CD4-positive, alpha-beta T cell treated with Interleukin-1 beta for 1 hour (primary cell): ENCODE measurements around the gene ESRRA.

Source experiments
- DNase-seq, 2 donors: peaks; one replicate each; pipeline ENCODE4 v3.0.0-alpha.2; 2020 to 2022

ESRRA gene

DNA sequence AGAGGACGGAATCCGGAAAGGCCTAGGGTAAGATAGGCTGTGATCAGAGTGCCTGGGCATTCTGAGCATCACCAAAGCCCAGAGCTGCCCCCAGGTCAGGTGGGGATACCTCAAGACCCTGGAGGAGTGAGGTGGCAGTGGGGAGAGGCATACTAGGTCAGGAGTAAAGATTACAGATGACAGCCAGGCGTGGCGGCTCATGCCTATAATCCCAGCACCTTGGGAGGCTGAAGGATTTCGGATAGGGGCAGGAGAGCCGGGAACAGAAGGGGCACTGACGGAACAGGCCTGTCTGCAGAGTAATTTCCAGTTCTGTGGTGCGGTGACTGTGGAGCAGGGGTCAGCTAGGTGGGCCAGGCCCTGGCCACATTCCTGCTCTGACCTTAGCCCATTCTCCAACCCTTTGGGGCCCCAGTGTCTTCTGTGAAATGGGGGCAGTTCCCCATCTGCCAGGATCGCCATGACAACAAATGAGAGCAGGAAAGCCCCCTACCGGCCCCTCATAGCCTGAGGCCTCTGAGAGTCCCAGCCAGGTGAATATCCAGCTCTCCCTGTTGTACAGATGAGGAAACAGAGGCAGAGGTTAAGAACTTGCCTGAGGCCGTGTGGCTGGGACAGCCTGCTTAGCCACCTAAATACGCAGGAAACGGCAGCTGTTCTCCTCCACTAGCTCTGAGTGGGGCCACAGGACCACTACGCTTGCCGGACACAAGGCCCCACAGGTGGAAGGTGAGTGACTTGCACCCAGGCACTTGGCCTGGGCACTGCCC is 30.1 kb upstream of the ESRRA start:
- DNase-seq: no peak

DNA sequence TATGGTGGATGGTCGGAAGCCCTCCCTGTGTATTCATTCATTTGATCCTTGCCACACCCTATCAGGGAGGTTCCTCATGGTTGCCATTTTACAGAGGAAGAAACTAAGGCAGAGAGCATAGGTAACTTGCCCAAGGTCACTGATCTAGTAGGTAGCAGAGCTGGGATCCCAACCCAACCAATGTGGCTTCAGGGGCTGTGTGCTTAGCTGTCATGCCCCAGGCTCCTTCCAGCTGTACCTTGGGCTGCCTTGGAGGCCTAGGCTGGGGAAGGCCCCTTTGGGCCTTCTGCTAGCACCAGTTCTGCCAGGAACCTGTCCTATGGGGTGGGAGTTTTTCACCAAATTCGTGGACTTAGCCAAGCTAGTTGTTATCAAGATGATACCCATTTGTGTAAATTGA is 29.5 kb upstream of the ESRRA start:
- DNase-seq: no peak

DNA sequence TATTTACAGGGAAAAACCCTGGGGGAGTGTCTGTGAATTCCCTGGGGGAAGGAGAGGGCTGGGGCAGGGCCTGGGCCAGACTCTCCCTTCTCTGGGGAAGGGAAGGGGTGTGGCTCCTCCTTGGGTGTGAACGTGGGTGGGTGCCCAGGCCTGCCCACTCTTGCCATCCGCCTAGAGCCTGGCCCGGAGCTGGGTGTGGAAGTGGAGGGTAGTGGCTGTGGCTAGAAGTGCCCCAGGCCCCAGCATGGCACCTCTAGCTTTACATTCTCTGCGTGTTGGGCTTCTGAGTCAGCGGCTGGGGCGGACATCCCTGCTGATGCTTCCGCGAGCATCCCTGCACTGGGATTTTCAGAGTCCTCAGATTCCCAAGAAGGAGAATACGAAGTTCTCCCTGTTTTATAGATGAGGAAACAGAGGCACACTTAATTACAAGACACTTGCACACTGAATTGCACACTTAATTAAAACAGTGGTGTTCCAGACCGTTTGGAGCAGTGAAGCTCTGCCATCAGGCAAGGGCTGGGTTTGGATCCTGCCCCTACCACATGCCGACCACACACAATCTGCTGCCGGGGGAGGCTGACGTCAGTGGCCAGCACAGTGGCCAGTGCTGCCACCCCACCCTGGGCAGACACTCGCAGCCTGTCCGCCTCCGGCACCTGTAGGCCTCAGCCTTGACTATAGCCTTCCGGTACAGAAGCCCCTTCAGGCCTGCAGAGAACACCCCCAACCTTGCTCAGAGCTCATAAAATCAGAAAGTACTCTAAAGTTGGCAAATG is 28.5 kb upstream of the ESRRA start:
- no peak for DNase-seq

DNA sequence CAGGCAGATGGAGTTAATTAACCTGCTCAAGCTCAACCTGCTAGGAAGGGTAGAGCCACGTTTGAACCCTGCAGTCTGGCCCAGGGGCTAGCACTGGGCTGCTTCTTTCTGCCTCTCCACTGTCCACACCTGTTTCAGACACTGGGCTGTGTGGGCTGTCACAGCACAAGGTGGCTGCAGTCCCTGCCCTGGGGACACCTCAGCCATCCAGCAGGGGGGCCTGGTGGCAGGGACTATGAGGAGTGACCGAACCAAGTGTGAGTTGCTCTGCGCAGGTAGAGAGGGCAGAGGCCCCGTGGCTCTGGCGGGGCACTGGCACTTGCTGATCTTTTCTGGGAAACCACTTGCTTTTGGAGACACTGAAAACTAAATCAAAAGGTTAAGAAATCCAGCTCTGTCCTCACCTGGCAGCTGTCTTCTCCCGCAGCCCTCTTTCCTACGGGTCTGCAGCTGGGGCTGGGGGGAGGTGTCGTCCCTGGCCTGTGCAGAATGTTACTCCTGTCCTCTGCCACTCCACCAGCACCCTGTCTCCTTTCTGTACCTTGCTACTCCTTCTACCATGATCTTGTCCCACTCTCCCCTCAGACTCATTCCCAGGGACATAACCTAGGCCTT is 26.6 kb upstream of the ESRRA start:
- DNase-seq: no peak

DNA sequence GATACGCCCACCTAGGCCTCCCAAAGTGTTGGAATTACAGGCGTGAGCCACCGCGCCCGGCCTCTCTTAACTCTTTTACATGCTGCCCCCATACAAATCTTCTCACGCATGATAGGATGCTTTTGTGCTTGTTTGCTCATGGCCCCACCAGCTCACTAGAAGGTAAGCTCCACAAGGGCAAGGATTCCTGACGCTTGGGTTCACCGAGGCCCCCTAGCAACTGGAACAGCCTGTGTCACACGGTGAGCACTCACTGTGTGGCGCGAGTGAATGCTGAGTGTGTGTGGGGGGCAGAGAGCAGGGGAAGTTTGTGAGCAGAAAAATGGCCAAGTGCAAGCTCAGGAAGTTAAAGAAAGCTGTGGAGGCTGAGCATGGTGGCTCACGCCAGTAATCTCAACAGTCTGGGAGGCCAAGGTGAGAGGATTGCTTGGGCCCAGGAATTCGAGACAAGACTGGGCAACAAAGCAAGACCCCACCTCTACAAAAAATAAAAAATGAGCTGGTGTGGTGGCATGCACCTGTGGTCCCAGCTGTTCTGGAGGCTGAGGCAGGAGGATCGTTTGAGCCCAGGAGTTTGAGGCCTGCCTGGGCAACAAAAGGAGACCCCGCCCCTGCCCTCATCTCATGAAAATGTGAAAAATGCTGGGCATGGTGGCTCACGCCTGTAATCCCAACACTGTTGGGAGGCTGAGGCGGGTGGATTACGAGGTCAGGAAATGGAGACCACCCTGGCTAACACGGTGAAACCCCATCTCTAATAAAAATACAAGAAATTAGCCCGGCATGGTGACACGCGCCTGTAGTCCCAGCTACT is 23.2 kb upstream of the ESRRA start:
- DNase-seq: no peak

DNA sequence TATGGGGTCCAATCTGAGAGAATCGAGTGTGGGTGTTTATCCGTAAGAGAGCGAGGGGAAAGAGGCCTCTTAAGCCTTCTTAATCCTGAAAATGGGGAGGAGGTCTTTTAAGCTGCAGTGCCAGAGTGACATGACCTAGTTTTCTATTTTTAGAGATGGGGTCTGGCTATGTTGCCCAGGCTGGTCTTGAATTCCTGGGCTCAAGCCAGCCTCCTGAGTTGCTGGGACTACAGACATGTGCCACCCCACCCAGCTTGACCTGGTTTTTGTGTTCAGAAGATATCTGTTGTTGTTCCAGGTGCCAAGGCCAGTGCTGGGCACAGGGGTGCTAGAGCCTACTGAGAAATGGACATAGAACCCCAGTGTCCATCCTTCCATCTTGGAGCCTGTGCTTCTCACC is 22.2 kb upstream of the ESRRA start:
- no peak for DNase-seq

DNA sequence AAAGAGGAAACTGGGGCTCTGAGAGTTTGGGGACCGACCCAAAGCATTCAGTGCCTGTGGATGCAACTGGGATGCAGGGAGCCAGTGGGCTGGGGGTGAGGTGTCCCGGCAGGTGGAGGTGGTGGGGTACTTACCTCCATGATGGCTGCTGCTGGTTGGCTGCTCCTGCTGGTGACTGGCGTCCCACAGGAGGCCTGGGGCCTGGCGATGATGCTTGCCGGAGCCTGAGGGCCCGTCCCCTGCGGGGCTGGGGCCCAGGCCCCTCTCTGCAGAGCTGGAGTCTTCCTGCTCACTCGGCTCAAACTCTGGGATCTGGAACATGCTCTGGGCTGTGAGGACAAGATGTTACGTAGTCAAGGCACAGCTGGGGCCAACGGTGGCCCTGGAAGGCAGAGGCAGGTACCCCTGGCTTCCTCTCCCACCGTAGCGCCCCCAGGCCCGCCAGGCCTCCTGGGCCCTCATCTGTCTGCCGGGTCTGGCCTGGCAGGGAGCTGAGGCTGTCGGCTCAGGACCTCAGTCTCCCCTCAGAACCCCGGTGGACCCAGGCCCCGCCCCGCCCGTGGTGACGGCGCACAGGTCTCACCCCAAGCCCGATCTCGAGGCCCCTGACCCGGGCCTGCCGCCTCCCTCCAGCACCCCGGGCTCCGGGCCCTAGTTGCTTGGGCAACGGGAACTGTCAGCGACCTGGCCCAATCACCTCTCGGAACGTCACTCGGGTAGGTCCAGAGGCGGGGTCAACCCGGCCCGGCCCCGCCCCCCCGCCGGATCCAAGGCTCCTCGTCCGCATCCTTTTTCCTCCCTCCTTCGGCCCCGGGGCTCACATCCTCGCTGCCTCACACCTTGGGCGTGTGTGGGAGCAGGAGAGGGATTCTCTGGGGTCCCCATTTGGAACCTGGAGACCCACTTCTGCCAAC is 21.0 kb upstream of the ESRRA start, which contains the start of gene BAD:
Gene BAD (minus strand): TSS at position 618 of the 914 bp plus-strand sequence. CDS start 297 bp downstream, at position 321.
- peak; percentile 95 to 96 for DNase-seq

DNA sequence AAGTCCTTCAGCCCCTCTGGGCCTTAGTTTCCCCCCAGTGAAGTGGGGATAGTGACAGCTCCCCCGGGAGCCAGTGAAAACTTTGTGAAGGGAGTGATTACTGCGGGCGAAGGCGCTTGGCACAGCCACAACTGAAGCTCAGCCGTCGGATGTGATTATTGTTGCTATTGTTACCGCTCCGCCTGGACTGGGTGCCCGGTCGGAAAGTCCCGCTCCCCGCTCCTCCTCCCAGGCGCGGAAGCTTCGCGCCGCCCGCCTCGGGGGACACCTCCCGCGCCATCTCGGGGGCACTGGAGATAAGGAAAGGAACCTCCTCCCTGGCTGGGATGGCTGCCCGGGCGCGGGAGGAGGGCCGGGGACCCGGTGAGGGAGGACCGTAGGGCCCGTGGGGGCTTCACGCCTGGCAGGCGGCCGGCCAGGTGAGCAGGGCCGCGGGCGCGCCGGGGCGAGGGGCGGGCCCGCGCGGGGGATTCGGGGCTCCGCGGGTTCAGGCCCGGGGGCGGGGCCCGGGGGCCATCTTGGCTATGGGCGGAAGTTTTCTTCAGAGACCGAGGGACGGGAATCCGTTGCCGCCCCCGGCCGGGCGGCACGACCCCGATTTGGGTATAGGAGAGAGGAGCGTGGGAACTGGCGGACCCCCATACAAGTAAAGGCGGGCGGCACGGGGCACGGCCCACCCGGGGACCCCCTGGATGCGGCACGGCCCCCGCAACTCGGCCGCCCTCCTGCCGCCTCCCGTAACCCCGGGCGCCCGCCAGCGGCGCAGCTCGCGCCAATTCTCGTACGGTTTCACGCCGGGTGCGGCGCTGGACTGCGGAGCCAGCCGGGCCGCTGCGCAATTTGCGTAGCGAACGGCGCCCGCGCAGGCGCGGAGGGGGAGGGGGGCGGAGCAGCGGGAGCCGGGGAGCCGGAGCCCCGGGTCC is 20.1 kb upstream of the ESRRA start, which contains the start of gene GPR137:
Gene GPR137 (plus strand): TSS at position 887 of the 923 bp plus-strand sequence. CDS start 677 bp downstream, outside the sequence.
- DNase-seq: peak; percentile 90 to 92

DNA sequence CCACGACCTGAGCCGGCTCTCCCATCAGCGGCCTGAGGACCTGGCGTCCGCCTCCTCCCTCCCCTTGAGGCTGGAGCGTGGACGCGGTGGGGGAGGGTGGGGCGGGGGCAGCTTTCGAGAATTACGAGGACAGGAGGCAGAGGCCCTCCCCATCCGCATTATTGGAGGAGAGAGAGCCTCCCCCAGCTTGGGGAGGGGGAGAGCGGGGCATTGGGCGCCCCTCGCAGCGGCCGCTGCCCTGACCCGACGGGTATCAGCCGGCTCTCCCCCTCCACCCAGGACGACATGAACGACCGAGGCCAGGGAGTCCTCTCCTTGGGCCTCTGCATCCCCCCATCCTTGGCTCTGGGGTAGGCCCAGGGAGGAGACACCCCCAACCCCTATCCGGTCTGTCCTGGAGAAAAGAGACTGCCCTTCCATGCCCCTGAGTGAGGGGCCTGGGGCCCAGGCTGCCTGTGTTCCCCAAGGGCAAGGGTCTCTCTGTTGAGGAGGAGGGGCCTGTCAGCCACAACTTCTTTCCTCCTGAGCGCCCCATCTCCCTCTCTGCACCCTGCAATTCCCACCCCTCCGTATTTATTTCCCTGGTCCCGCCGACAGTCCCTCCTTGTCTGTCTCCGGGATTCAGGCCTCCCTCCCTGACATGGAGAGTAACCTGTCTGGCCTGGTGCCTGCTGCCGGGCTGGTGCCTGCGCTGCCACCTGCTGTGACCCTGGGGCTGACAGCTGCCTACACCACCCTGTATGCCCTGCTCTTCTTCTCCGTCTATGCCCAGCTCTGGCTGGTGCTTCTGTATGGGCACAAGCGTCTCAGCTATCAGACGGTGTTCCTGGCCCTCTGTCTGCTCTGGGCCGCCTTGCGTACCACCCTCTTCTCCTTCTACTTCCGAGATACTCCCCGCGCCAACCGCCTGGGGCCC is 19.2 kb upstream of the ESRRA start:
- DNase-seq: peak; percentile 23 to 32

DNA sequence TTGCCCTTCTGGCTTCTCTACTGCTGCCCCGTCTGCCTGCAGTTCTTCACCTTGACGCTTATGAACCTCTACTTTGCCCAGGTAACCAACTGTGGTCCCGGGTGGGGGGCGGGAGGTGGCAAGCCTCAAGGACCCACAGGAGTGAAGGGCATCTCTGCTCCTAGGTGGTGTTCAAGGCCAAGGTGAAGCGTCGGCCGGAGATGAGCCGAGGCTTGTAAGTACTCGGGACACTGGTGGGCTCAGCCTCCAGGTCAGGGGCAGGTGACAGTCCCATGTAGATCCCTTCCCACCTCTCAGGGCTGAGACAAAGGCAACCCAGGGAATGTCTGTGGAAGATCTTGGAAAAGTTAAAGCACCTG is 18.5 kb upstream of the ESRRA start:
- DNase-seq: no peak

DNA sequence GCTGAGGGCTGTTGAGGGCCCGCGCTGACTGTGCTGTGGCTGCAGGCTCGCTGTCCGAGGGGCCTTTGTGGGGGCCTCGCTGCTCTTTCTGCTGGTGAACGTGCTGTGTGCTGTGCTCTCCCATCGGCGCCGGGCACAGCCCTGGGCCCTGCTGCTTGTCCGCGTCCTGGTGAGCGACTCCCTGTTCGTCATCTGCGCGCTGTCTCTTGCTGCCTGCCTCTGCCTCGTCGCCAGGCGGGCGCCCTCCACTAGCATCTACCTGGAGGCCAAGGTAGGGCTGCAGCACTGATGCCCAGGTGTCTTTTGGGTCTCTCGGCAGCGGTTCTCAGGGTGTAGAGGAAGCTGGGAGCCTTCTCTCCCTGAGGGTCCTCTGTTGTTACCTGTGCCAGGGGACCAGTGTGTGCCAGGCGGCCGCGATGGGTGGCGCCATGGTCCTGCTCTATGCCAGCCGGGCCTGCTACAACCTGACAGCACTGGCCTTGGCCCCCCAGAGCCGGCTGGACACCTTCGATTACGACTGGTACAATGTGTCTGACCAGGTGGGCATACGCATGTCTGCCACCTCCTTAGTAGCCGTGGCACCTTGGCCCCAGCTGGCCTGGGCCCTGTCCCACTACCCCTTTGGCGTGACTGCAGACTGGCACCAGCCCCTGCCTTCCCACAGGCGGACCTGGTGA is 17.5 kb upstream of the ESRRA start:
- DNase-seq: no peak

DNA sequence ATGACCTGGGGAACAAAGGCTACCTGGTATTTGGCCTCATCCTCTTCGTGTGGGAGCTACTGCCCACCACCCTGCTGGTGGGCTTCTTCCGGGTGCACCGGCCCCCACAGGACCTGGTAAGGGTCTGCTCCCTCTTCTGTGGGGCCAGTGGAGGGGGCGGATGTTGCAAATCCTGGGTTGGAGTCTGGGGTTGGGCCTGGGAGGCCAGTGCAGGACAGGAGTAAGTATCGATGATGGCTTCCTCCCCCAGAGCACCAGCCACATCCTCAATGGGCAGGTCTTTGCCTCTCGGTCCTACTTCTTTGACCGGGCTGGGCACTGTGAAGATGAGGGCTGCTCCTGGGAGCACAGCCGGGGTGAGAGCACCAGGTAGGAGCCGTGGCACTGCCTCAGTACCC is 17.0 kb upstream of the ESRRA start:
- DNase-seq: no peak

DNA sequence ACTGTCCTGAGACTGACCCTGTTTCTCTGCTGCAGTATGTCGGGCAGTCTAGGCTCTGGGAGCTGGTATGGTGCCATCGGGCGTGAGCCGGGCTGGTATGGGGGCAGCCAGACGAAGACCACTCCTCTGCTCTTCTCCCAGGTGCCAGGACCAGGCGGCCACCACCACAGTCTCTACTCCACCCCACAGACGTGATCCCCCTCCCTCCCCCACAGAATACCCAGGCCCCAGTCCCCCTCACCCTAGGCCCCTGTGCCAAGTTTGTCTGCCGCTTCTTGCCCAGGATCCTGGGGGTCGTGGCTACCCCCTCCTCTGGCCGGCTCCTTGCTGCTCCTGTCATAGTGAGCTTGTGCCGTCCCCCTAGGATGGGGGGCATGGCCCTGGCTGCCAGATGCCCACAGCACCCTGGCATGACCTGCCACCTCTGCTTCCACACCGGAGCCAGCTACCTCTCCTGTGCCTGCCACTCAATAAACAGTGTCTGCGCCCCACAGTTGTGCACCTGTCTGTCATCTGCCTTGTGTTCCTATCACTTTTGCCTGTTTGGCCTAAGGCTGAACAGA is 16.2 kb upstream of the ESRRA start:
- no peak for DNase-seq

DNA sequence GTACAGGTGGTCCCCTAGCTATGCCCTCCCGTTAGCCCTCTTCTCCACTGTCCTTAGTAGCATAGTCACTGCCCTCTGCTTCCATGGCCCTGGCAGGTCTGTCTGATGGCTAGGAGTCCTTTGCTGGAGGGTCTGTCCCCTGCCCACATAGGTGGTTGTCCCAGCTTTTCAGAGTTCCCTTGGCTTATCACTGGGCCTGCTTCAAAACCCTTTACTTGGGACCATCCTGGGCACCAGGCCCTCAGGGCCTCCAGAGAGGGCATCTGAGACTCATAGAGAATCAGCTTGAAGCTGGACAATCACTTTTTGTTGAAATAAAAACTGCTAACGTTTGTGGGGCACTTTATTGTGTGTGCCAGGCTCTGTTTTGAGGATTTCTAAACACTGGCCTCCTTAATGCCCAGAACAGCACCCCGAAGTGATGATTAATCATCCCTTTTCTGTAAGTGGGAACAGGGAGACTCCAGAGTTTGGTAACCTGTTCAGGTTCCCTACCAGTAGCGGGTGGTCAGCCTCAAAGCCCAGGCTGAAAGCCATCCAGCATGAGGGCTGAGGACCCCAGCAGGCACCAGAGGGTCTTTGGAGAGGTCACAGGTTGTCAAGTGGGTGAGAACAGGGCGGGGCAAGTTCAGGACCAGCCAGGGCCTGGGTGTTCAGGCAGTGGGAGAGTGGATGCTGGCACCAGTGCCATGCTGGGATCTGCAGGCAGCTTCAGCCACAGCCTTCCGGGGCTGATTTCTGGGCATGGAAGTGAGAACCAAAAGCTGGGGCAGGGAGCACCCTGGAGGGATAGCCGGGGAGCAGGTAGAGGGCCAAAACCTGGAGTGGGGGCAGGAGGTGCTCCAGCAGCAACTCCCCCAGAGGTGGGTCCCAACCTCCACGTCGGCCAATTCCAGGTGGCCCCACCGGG is 14.7 kb upstream of the ESRRA start:
- no peak for DNase-seq

DNA sequence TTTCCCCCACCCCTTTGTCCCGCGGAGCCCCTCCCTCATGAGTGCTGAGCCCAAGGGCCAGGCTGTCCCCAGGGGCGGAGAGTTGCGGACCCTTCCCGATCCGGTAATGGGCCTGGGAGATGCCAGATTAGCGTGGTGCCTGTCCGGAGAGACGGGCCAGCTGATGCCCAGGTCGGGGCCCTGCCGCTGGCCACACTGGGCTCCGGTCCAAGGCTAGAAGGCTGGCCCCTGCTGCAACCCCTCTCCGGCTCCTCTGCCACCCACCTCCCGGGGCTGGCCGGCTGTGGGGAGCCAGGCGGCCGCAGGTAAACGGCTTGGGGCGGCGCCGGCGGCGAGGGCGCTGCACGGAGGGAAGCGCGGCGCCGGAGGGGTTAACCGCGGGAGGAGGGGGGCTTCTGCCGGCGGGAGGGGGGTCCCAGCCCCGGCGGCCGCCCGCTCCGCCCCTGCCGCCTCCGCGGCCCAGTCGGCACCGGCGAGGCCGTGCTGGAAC is 14.0 kb upstream of the ESRRA start, which contains the start of gene KCNK4:
Gene KCNK4 (plus strand): TSS at position 41 of the 490 bp plus-strand sequence. CDS start 1,717 bp downstream, outside the sequence.
- DNase-seq: no peak

DNA sequence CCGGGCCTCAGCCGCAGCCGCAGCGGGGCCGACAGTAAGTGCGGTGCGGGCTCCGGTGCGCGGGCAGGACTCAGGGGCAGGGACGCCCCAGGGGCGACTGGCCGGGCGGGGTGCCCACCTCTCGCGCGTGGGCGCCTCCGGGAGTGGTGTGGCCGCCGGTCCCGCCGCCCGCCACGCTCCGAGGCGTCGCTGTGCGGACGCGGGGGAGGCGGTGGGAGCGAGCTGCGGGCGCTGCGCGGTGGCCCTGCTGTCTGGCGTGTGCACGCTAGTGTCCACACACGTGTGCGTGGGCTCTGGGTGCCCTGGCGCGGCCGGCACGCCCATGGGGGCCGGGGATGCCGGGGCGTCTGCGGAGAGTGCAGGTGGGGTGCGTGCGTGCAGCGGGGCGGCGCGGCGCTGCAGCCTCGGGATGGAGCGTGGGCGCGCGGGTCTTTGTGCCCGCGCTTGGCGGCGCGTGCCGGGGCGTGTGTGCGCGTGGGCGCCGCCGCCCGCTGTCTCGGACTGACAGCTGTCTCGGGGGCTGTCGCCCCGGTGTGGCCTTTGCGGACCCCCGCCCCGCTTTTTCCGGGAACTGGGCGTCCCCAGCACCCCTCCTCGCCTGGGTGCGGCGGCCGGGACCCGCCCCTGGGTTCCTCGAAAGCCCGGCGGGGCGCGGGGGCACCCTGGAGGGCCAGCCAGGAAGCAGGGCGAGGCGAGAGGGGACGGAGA is 13.4 kb upstream of the ESRRA start:
- no peak for DNase-seq
